Left hindlimb (tissue), 1 donor: ENCODE measurements around the gene SMIM21.

Source experiments
- DNase-seq: peaks from one replicate; pipeline ENCODE4 v3.0.0-alpha.2; 2018

The SMIM21 gene

DNA sequence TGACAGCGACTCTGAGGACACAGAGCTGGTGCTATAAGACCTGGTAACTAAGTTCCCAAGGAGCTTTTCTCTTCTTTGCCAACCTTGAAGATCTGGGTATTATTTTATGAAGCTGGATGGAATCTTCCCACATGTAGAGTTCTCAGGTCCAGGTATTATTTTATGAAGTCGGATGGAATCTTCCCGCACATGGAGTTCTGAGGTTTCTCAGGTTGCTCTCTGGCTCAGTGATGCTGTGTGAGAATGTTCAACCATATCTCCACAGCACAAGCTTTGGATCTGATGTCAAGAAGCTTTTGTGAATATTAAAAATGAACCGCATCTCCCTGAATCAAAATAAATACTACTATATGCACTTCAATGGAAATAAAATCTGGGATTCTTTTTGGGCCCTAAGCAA, at the start of gene SMIM21:
TSS of gene SMIM21 (minus strand) at position 101 of the 400 bp plus-strand sequence. CDS start 140 bp downstream, outside the sequence.
- no peak for DNase-seq

DNA sequence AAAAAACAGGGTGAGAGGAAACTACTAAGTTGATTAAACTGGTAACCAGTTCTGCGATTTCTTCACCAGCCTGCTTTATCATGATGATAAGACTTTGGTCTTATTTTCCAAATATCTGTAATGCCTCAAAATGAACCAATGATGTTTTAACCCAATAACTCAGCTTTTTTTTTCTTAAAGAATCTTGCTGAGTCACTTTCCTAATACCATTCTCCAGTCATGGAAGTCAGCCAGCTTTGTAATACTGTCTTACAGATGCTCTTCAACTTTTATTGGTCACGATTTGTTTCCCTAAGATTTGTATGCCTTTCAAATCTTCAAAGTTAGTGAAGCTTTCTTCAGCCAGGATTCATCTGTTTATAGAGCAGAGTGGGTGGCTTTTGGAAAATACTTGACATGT, 47.7 kb upstream of the SMIM21 start:
- DNase-seq, result no peak

DNA sequence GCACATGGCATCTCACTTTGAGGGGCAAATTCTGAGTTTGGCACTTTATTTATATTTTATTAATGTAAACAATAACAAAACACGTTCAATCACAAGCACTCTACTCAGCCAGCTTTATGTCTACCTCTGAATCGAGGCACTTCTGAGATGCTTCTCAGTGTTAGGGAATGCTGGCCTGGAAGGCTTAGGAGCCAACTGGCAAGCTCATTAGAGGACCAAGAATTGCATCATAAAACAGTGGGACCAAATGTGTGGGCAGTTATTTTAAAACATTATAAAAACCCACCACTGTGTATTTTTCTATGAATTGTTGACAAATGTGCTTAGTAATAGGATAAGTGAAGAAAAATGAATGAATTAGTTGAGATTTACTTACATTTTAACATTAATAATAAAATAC, 46.8 kb upstream of the SMIM21 start:
- DNase-seq, result no peak

DNA sequence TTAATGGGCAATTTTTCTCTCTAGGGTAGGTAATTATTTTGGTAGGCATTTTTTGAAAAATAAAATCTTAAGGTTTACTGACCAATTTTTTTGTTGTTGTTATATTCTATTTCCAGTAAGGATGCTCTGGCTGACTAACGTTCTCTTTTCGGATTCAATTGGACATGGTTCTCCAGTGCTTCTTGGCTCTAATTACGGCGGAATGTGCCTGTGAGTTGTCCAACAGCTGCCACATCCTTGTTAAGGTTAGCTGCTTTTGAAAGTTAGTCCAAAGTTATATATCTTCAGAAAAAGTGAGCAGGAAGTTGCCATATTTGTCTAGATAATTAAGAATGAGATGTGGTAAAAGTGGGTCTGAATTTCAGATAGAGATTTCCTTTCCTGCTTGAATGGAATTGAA, 45.8 kb upstream of the SMIM21 start:
- DNase-seq, result no peak

DNA sequence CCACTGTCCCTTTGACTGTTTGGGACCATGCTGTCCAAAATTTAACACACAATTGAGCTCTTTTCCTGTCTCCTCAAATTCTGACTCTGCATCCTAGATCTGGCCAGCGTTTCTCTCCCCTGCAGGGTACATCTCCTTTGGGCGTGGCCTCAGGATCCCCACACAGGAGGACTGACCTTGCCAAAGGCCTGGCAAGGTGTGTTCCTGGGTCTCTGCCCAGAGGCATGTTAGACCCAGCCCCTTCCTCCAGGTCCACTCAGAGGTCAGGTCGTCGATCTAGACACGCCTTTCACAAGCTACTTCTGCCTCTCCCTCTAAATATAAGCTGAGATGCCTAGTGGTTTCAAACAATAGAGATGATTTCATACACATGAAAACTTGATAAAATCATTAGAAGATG, 45.4 kb upstream of the SMIM21 start:
- DNase-seq, result no peak

DNA sequence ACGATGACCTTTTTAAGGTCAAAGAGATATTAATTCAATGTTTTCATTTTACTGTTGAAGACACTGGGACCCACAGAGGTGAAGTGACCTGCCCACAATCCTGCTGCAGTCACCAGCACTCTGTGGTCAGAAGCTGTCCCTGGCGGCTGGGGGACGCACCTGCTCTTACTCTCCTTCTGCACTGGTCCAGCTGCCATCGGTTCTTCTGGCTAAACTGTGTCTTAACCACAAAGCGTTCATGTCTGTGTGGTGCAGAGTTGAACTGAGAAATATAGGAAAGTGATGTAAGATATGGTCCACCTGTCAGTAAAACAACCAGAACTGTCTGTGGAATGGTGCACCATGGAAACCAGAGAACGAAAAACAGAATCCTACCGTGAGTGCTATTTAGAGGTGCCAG, 44.9 kb upstream of the SMIM21 start:
- DNase-seq, result no peak

DNA sequence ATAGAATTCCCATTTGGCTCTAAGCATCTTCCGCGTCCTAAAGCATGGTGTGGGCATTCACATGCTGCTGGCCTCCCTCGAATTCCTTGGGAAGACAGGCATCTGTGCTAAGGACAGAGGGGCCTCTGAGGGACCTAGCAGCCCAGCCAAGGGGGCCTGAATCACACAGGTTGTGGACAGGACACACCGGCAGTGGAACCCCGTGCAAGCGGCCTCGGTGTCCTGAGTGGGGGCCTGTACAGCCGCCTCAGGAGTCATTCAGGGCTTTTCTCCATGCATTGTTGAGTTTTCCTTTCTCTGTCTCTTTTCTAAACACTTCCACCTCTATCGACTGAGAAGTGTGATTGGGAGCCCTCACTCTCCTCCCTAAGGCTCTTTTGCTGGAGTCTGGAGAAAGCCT, 44.3 kb upstream of the SMIM21 start:
- no peak for DNase-seq

DNA sequence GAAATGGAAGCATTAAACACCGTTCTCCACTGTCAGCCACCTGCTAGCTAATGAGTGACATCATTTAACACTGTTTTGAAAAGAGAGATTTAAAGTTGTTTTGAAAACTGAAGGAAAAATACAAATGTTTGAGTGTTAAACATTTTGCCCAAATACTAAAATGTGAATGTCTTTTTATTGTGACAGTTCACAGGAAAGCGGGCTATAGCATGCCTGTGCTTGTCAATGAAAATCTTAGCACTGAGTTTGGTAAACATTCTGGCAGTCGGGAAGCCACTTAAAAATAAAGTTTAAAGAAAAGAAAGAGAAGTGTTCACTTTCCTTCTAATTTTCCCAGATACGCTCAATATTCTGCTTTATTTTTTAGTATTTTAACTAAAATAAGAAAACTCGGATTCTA, 40.3 kb upstream of the SMIM21 start:
- no peak for DNase-seq

DNA sequence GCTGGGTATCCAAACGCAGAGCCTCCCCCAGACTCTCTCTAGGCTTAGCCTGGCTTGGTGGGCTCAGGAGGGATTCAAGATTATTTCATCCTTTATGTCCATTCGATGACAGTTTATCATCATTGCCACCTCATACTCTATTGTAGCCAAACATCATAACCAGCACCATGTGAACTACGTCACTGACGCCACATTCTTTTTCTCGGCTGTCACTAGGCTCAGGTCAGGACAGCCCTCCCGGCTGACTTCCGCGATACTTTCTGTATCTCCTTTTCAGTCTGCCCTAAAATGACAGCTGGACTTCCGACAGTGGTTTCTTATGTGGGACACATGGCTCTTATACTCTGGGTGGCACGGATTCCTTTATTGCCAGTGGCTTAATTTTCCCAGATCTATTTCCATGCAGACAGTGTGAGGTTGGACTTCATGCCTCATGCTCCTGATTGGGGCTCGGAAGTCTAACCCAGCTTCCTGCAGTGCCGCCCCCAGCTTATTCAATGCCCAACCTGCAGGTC, 39.8 kb upstream of the SMIM21 start:
- no peak for DNase-seq

DNA sequence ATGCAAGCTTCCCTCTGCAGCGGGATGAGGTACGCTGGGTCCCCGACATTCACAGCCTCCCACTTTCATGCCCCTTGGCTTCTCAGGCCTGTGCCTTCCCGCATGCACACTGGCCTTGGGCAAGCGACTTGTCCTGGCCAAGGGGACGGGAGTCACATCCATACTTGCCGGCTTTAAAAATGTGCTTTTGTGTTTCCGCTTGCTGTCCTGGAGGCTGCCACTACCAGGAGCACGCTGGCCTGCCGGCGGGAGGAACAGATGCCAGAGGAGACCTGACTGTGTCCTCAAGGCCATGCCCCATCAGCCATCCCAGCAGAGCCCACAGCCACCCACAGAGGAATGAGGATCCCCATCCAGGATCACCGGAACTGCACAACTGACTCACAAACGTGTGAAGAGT, 36.9 kb upstream of the SMIM21 start:
- no peak for DNase-seq

DNA sequence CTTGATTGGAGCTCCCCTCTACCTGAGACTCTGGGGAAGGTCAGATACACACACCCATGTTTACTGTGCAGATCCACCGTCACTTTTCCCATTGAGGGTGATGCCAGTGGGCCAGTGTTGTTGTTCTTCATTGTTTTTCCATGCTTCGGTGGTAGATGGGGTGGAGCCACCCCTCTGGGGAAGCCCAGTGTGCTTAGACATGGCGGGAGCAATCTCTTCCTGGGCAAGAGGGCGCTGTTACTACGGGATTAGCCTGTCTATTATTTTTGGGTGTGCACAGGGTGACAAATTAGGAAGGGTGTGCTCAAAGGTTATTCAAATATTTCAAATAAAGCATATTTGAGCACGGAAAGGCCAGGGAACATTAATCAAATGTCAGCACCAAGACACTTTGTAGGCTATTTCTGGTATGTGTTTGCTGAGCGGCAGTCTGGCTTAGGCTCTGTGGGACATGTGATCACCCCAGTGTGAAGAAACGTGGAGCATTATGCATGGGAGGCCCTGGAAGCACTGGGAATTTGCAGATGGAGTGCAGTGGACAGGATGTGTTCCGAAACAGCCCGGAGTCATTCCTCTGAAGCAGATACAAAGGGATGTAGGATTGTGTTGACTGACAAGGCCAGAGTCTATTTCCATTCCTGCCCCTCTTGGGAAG, 34.8 kb upstream of the SMIM21 start:
- DNase-seq, result no peak

DNA sequence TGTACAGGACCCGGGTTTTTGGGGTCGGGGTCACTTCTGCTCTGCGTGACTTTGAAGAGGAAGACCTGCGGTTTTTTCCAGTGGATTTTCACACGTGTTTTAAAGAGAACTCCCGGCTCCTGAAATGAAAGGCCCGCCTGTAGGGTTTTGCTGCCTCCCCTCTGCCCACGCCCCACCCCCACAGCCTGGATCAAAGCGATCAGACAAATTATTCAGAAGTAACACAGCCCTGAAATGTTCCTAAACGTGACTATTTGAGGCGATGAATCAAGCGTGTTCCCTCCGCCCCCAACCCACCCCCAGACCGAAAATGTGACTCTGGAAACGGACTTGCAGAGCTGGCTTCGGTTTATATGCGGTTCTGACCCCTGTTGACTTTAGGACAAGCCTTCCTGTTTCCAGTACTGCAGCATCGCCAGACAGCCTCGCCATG, 28.7 kb upstream of the SMIM21 start:
- no peak for DNase-seq

DNA sequence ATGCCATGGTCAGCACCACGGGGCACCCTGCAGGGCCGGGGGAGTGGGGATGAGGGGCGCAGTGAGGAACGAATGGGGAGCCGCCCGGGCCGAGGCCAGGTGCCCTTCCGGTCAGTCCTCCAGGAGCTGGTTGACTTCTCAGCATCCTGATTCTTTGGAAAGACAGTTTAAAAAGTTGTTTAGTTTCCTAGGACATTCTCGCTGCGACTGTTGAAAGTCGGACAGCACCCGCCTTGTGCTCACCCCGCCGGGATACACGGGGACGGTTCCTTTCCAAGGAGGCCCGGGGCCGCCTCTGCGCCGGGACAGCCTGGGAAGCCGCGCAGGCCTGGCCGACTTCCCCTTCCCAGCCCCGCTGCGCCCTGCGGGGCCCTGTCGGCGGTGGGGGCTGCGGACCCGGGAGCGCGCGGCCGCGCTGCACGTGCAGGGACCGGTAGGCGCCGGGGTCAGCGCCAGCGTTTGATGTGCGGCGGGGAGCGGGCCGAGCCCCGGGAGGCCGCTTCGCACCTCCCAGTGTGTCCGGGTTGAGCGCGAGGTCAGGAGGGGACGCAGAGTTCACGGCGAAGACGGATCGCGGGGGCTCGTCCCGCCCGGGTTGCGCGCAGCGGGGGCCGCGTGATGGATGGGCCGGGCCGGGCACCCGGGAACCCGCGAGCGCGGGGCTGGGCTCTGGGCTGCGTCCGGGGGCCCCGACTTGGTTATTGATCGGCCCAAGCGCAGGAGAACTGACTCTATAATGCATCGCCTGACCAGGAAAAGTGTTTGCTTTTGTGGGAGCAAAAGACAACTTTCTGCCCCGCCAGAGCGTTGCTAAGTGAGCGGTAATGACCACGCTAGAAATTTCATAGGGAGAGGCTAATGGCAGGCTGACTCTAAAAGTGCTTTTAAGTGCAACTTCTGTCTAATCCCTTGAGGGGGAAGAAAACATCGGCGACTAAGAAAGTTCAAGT, 28.0 kb upstream of the SMIM21 start:
- DNase-seq, result peak; percentile 67

DNA sequence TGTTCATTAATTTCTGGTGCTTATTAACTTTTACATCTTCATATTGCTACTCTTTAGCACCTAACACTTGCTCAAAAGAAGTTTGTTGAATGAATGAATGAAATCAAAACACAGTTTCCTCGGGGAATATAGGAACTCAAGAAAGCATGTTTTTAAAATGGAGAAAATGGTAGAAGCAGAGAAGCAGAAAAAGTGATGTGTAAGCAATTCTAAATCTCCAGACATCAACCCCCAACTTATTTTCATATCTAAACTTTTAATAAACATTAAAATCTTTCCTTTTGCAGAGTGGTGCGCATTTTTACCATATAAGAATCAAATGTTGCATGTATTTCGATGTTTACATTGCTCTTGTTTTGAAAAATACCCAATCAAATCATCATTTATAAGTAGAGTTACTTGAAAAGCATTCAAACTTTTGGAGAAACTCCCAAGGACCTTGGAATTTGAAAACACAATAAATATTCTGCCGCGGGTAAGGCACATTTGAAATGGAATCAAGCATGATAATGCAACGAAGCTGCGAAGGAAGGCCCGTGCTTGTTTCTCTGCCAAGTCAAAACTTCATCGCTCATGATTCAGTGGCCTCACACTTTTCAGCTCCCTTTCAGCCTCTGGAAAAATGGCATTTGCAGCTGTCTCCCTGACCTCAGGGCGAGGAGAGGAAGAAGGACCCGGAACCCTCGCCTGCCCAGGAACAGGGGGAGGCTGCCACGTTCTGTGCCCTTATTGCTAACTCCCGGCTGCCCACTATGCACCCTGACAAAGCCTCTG, 26.7 kb upstream of the SMIM21 start:
- DNase-seq, result no peak

DNA sequence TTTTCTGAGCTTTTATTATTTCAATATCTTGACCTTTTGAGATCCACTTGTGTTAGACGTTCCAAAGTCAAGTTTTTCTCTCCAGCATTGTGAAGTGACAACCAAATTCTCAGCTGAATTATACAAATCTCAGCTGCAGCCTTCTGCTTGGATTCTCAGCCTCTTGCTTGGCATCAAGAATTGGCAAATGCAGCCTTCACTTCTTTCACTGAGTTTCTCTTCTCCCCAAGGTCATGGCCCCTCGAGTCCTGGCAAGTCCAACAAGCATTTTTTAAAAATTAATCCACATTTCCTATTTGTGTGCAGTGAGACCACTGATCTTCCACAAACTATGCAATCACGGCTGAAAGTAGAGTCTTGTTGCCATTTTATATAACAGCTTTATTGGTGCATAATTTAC, 23.4 kb upstream of the SMIM21 start:
- no peak for DNase-seq

DNA sequence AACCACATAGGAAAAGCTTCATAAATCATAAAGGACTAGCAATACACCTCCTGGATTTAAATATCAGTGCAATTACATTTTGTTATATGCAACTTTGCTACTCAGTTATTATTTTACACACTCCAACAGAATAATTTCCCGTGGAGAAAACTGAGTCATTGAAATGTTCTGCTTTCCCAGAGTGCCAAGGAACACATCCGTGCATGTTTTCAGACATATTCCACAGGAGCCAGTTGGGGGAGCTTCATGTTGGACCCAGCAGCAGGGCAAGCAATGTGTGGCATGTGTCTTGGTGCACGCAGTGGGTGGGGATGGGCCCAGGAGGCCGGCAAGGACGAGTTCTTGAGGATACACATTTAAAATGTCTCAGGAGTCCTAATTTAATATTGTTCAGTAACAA, 14.4 kb upstream of the SMIM21 start:
- no peak for DNase-seq

DNA sequence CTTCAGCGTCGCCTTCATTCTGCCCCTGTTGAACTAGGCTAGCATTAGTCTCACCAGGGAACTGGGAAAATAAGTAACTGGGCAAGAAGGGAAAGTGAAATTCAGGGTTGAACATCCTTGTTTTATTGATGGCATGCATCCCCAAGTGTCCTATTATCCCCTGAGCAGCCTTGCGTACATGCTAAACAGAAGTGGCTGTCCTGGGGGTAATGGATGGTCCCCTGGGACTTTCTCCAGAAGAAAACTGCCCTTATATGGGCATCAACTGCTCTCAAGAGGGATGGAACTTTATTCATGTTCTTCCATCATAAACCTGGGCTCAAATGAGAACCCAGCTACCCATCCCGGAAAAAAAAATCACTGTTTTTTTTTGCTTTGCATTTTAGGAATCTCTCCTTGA, 11.8 kb upstream of the SMIM21 start:
- no peak for DNase-seq

DNA sequence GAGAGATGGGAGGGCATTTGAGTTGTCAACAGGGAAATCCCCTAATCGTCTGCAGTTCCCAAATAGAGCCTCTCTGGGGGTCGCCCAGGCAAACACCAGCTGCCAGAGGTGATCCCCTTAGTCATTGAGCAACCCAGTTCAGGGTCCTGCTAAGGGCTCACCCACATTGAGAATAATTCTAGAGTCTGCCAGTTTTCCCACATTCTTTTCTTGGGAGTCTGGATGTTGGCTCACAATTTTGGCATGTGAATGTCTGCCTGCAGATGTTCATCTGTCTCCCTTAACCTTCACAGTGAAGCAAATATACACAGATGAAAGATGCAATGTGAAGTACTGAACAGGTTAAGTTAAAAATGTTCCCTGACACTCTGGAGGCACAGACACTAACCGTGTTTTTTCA, 11.4 kb upstream of the SMIM21 start:
- no peak for DNase-seq

DNA sequence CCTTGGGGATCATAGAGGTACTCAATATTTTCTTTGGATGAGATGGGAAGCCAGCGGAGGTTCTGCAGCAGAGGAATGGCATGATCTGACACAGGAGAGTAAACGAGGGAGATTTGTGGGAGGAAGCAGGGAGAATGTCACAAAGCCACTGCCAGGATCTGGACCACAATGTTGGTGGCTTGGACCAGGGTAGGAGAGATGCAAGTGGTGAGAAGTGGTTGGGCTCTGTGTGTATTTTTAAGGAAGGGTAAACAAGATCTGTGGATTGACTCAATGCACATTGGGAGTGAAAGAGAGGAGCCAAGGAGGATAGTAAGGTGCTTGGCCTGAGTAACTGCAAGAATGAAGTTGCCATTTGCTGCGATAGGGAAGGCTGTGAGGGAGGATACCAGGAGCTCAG, 10.5 kb upstream of the SMIM21 start:
- DNase-seq, result no peak

DNA sequence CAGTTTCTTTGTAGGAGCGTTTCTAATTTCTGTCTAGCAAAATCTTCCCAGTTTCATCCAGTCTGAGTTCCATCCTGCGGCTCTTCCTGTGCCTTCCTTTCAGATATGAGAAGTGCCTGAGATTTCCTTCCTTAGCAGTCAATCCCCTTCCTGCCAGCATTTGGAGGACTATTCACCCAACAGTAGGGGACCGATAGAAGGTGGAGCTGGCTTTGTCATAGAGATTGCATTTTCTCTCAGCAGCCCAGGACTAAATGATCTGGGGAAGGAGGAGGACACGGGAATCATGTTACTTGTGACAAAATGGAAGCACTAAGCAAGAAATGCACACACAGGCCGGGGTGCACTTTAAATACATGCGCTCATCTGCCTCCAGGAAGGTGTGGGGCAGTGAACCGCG, 5.6 kb upstream of the SMIM21 start:
- no peak for DNase-seq

DNA sequence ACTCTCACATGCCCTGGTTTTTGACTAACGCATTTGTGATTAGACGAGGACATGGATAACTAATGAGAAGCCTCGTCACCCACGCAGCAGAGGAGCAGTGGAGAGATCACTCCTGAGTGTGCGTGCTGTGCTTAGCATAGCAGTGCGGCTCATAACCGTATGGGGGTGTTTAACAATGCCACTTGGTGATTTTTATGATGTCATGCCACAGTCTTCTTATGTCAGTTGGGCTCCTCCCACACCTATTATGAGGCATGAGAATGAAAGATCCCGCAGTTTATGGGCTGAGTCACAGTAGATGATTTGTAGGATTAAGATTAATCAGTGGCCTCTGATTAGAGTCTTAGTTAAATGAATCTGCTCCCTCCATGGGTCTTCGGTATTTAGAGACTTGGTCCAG, 2.5 kb upstream of the SMIM21 start:
- no peak for DNase-seq

DNA sequence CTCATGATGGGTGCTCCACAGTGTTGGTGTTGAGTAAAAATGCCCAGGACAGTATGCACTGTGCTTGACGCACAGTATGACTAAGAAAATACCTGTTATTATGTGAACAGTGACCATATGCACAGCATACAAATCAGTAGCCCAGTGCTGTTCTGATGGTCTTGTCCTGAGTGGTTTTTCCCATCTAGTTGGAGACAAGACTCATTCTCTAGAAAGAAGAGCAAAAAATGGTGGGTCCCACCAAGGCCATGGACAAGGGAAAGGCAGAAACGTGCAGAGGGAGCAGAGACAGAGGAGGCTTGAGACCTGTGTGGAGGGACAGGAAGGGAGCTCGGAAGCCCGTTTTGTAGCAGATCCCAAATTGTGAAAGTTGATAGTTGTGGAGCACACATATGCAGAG, 987 bp upstream of the SMIM21 start:
- no peak for DNase-seq

DNA sequence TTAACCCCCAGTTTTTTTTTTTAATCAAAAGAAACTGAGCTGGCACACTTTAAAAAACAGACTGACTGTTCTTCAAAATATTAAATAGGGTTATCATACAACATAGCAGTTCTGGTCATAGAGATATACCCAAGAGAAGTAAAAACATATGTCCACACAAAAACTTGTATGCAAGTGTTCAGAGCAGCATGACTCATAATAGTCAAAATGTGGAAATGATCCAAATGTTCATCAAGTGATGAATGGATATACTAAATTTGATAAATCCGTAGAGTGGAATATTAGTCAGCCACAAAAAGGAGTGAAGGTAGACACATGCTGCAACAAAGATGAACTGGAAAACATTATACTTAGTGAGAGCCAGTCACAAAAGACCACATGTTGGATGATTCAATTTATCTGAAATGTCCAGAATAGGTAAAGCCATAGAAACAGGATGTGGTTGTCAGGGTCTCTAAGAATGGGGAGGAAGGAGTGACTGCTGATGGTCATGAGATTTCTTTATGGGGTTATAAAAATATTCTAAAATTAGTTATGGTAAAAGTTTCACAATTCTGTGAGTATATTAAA, 5.1 kb downstream of the SMIM21 start:
- no peak for DNase-seq
